Measurements from ENCODE around the gene ATXN2. TPM values are rescaled to one million over a fixed set of nuclear protein-coding genes. Genes with fewer than 3 reads are reported as not detected.

ATXN2 gene
- total RNA-seq, 1 donor from 2014 or later, result 25.0 TPM

GRCh38 chr12:111444925-111445725, 154.0 kb downstream of the ATXN2 start:
- H3K27ac ChIP-seq, result peak overlapping the region; percentile 47 to 63
- no peak for TF ChIP-seq CTCF (IDR thresholded peaks at IDR 0.05)
- H3K27me3 ChIP-seq, result no peaks in the 10 kb centered on the region
- intact Hi-C loops (cut with DNase I), result no loop called here
- peak; percentile 59 to 84 for DNase-seq (ENCODE audit: low spot score in 2 of 2)
- H3K4me3 ChIP-seq, result no peak overlapping the region
- H3K4me1 ChIP-seq, result peaks cover 0 to 15% of the 10 kb centered on the region in 2 donors
- H3K9me3 ChIP-seq, result no peaks in the 10 kb centered on the region
- peaks cover 37 to 44% of the 10 kb centered on the region in 2 donors for H3K36me3 ChIP-seq

GRCh38 chr12:111444314-111444924, 154.7 kb downstream of the ATXN2 start:
- H3K27ac ChIP-seq, result peak overlapping the region; percentile 47 to 63
- intact Hi-C loops (cut with DNase I), result no loop called here

GRCh38 chr12:111443586-111443985, 155.5 kb downstream of the ATXN2 start:
- Histone ChIP-seq H3K36me3 (peaks cover 22 to 31% of the 10 kb centered on the region in 2 donors), H3K9me3 (no peaks in the 10 kb centered on the region), H3K27ac (peak overlapping the region; percentile 28 to 34), H3K4me3 (no peak overlapping the region), H3K27me3 (no peaks in the 10 kb centered on the region), H3K4me1 (peaks cover 1 to 18% of the 10 kb centered on the region in 2 donors)
- peak in 1 of 2 donors; percentile 67 for DNase-seq (ENCODE audit: low spot score in 2 of 2)
- intact Hi-C loops (cut with DNase I), result no loop called here
- TF ChIP-seq CTCF (IDR thresholded peaks at IDR 0.05), result no peak

More at GRCh38 chr12:111444314-111444924, 154.7 kb downstream of the ATXN2 start:
- Histone ChIP-seq H3K36me3 (peaks cover 30 to 38% of the 10 kb centered on the region in 2 donors), H3K4me3 (no peak overlapping the region), H3K9me3 (no peaks in the 10 kb centered on the region), H3K4me1 (peaks cover 0 to 15% of the 10 kb centered on the region in 2 donors), H3K27me3 (no peaks in the 10 kb centered on the region)
- peak in 1 of 2 donors; percentile 59 for DNase-seq (ENCODE audit: low spot score in 2 of 2)
- no peak for TF ChIP-seq CTCF (IDR thresholded peaks at IDR 0.05)

- peak in 1 of 2 donors; percentile 44 for DNase-seq (ENCODE audit: low spot score in 2 of 2)
- Histone ChIP-seq H3K27me3 (no peaks in the 10 kb centered on the region), H3K4me3 (no peak overlapping the region), H3K9me3 (no peaks in the 10 kb centered on the region), H3K27ac (peak overlapping the region; percentile 28 to 34), H3K4me1 (peaks cover 4 to 20% of the 10 kb centered on the region in 2 donors), H3K36me3 (peaks cover 17 to 27% of the 10 kb centered on the region in 2 donors)
- TF ChIP-seq CTCF (IDR thresholded peaks at IDR 0.05), result no peak
- intact Hi-C loops (cut with DNase I), result no loop called here
These were observed 156.0 kb downstream of the ATXN2 start for GRCh38 chr12:111443086-111443485.

GRCh38 chr12:111442301-111443045, 156.6 kb downstream of the ATXN2 start:
- Histone ChIP-seq H3K27ac (peak overlapping the region; percentile 28 to 34), H3K4me1 (peaks cover 4 to 20% of the 10 kb centered on the region in 2 donors), H3K4me3 (no peak overlapping the region), H3K9me3 (no peaks in the 10 kb centered on the region), H3K27me3 (no peaks in the 10 kb centered on the region), H3K36me3 (peaks cover 11 to 21% of the 10 kb centered on the region in 2 donors)
- intact Hi-C loops (cut with DNase I), result no loop called here
- no peak for TF ChIP-seq CTCF (IDR thresholded peaks at IDR 0.05)
- DNase-seq (ENCODE audit: low spot score in 2 of 2), result peak in 1 of 2 donors; percentile 57
